Keratinocyte (primary cell): ENCODE results near the gene ANO3.

Experiments used
- EZH2 ChIP-seq: IDR thresholded peaks from one replicate; pipeline ENCODE4 v1.6.1; 2012; ENCODE audit warnings: inconsistent platforms, mild to moderate bottlenecking, low read length, moderate library complexity
- TF ChIP-seq, protein P1 (sequence below), 3 experiments: IDR thresholded peaks in 1 of 3; conservative IDR thresholded peaks in 1 of 3; optimal IDR thresholded peaks in 1 of 3; 2 replicates in 2 of 3; 3 replicates in 1 of 3; pipeline versions ENCODE3 to v1.5.1; 2011; ENCODE audit warnings: low read length in 3 of 3, mild to moderate bottlenecking in 3 of 3, moderate library complexity in 2 of 3, control low read depth in 1 of 3, inconsistent platforms in 1 of 3; ENCODE audit not compliant: insufficient read depth in 2 of 3; ENCODE audit errors: extremely low read depth in 1 of 3

DNA sequence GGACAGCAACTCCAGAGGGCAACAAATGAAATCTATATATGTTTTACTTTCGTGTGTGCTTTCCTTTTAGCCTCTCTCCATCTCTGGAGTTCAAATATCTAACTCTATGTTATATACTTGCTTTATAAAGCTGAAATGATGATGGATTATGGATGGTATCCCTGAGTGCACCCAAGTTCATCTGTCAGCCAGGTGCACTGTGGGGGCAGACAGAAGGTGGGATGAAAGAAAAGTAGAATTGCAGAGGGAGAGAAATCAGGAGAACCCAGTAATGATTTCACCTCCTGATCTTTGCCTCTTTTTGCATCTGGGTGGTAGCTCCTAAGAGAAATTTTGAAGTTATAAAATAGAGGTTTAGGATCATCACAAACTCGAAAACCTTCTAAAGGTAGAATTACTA lies 237.7 kb downstream of the ANO3 start:
- TF ChIP-seq, protein P1, sequence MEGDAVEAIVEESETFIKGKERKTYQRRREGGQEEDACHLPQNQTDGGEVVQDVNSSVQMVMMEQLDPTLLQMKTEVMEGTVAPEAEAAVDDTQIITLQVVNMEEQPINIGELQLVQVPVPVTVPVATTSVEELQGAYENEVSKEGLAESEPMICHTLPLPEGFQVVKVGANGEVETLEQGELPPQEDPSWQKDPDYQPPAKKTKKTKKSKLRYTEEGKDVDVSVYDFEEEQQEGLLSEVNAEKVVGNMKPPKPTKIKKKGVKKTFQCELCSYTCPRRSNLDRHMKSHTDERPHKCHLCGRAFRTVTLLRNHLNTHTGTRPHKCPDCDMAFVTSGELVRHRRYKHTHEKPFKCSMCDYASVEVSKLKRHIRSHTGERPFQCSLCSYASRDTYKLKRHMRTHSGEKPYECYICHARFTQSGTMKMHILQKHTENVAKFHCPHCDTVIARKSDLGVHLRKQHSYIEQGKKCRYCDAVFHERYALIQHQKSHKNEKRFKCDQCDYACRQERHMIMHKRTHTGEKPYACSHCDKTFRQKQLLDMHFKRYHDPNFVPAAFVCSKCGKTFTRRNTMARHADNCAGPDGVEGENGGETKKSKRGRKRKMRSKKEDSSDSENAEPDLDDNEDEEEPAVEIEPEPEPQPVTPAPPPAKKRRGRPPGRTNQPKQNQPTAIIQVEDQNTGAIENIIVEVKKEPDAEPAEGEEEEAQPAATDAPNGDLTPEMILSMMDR (optimal IDR thresholded peaks at IDR 0.05 in 1 of 3, IDR thresholded peaks at IDR 0.05 in 1 of 3, conservative IDR thresholded peaks at IDR 0.05 in 1 of 3; ENCODE audit: extremely low read depth in 1 of 3, insufficient read depth in 2 of 3, low read length in 3 of 3), result no peak
- TF ChIP-seq EZH2, result no peak
